SW480 (cell line): Measurements from ENCODE around the gene ENOX1.
"Not testable (repeated sequence)": the region's sequence is repeated elsewhere in the genome, so short reads cannot be mapped to it uniquely, and the experiment has no call there.

Source experiments
- DNase-seq: peaks from one replicate; pipeline ENCODE4 v3.0.0-alpha.2; 2016; ENCODE audit warnings: low spot score

The ENOX1 gene

DNA sequence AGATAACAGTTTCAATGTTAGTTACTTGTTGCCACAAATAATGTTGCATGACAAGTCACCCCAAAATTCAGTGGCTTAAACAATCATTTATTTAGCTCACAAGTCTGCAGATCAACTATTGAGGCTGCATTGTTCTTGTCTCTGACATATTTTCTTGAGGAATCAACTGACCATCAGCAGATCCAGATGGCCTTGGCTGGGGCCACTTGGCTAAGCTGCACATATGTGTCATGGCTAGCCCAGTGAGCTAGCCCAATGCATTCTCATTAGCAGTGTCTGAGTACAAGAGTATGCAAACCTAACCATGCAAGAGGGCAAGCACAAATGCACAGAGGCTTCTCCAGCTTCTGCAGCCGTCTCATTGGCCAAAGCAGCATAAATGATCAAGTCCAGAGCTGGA is 583.0 kb downstream of the ENOX1 start:
- DNase-seq = no peak

- no peak for DNase-seq
These were observed 586.0 kb downstream of the ENOX1 start for GRCh38 chr13:43200736-43201135.

GRCh38 chr13:43200307-43200706 is 586.5 kb downstream of the ENOX1 start:
- no peak for DNase-seq

DNA sequence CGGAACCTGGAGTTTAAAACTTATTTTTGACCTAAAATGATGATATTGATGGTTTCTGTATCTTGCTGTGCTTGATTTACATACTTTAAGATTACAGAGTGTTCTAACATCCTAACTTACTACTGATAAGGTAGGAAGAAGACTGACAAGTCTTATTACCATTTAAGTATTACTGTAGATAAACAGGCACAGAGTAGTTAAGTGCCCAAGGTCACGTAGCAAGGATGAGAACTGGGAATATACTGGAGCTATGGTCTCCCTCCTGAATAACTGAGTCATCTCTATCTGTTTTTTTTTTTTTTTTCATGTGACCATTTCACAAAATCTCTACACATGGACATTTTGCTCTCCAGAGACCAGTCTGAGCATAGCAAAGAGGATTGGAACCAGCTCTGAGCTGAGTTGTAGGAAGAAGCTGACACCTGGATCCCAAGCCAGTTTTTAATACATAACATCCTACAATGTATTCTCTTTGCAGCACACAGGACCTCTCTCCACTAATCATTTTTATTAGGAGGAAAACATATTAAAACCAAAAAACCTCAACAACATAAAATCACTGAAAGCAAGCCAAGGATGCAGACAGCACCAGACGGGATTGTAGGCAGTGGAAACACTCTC is 589.9 kb downstream of the ENOX1 start:
- DNase-seq = no peak

DNA sequence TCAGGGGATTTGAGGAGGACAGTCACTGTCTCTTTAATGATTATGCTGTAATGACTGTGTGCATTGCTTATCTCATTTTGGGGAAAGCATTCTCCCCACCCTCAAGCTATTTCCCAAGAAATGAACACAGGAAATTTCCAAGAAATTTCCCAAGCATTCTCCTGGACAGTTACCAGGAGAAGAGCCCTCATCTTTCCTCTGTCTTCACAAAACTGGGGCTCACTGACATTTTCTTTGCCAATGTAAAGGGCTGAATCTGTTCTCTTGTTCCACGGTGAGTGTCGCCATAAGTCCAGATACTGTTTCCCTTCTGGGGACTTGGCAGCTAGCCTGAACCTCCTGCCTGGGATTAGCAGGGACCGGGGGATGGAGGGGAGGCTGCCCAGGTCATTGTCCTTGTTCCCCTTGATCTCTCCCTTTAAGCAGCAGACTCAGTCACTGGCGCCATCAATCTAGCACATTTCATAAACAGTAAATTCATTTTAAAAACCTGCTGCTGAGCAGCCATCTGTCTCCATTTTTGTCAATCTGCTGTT is 590.6 kb downstream of the ENOX1 start:
- no peak for DNase-seq

DNA sequence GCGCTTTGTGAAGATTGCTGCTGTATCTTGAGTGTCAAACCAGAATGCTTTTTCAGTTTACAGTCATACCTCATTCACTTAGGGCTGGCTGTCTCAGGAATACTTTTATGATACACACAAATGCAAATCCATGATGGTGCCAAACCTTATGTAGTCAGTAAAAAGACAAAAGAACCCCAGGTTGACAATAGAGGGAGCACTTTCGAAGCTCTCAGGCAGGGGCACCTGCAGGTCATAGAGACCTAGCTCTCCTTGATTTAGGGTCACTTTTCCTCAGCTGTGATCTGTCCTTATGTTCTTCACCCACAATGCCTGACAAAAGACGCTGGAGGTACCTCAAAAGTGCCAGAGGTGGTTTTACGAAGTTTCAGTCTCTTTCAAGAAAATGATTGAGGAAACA is 591.2 kb downstream of the ENOX1 start:
- no peak for DNase-seq

DNA sequence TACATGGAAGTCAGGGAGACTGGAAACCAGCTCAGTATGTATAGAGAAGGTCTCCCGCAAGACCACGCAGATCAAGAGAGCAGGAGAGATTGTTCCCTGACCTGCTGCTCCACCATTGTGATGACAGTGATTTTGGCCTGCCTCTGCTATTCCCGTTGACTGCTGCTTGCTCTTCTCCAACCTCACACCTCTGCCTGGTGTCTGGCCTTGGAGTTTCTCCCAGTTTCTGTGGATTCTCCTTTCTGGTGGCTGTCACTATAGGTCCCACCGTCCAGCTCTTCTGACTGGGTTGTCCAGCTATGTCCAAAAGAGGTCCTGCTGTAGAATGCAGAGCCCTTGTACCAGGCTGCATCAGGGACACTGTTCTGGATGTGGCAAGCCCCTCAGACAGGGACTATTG is 591.7 kb downstream of the ENOX1 start:
- DNase-seq = no peak

GRCh38 chr13:43193789-43194420 is 592.9 kb downstream of the ENOX1 start:
- DNase-seq = no peak

GRCh38 chr13:43191546-43191945 is 595.2 kb downstream of the ENOX1 start:
- no peak for DNase-seq

DNA sequence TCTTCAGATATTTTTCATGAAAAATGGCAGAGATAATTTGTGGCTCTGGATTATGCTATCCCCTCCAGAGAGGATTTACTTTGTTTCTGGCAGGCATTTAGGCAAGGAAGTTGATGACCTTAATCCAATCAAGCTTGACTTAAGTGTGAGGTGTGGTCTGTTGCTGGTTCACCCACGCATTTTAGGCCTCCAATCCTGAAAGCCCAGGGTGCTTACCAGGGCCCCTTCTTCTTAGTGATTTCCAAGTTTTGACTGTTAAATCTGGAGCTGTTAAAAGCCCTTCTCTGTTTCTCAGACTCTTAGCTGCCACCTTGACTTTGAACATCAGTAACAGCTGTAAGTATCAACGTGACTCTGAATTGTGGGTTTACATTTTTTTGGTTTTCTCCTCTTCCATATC is 601.5 kb downstream of the ENOX1 start:
- no peak for DNase-seq

GRCh38 chr13:43180837-43181236 is 605.9 kb downstream of the ENOX1 start:
- no peak for DNase-seq

GRCh38 chr13:43180036-43180660 is 606.6 kb downstream of the ENOX1 start:
- no peak for DNase-seq

DNA sequence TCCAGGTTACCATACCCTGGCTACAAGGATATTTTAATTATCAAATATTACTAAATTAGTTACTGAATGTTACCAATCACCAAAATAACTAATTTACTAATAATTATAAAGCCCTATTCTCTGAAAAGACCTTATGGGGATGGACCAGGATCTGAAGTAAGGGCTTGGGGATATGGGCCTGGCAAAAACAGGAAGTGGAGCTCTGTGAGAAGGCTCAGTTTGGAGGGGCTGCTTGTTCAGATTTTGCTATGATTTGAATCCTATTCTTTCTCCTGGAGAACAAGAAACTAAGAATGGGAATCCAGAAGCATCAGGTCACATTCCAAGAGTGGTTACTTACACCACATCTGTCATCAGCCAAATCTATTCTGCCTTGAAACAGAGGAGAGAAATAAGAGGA is 615.3 kb downstream of the ENOX1 start:
- no peak for DNase-seq

GRCh38 chr13:43170506-43170905 is 616.3 kb downstream of the ENOX1 start:
- no peak for DNase-seq

- not testable (repeated sequence) for DNase-seq
These were observed 618.3 kb downstream of the ENOX1 start for GRCh38 chr13:43168434-43168833.

DNA sequence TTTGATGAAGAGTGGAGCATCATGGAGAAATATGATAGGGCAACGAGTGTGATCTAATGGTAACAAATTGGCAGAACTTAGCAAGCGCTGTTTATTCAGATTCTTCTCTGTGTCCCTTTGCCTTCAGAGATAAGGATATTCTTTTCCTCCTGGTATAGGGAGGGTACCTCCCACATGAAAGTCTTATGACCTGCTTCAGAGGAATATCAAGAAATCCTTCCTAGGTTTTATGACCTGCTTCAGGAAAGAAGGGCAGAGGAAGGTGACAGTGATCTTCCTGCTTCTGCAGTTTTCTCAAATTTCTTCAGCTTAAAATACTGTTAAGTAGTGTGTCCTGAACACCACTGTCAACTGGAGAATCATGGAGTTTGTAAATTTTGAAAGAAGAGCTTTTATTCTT is 619.0 kb downstream of the ENOX1 start:
- DNase-seq = no peak

DNA sequence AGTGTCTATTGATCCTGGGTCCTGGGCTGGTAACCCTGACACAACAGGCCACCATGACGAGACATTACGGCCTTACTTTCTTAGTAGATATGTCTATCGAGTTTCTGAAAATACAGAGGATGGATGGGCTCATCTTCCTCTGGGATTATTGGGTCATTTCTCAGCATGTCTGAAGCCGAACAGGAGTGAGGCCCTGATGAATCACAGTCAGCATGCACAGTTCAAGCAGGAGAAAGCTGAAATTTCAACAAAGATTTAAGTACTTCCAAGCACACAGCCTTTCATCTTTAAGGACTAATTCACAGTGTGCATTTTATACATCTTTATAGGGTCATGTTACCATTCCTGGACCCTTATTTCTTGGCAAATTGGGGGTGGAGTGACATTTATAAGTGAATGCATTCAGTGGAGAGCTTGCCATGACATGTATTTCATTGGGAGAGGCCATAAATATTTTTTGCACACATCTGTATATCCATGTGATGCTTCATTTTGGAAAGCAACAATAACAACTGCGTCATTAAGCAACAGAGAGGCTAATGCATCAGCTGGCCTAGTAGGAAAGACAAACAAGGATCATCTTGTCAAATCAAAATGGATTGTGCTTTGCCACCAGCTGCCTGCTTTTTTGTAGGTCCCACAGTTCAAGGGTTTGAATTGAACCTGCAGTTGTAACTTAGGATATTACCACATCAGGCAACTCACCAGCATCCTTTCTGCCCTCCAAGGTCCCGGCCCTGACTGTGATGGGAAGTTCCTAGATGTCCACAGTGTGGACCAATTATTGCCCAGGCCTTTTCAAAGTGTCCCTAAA is 619.9 kb downstream of the ENOX1 start:
- no peak for DNase-seq
